K562 (cell line): ENCODE data around the gene EPM2A. TPM values are rescaled to one million over a fixed set of nuclear protein-coding genes. Genes with fewer than 3 reads are reported as not detected.

Source experiments
- ATAC-seq: fragments of 200-7000 bp; cut with Tn5 transposase; 3 replicates; pipeline ENCODE4 v1.9.1; 2020; ENCODE audit warnings: moderate library complexity
- BruUV-seq: library from RNA; stranded (reverse); fragments of 400-500 nt; replicated peaks from 2 replicates; lab custom pipeline; 2021; lab: Mats Ljungman, UMichigan
- CTCF ChIA-PET: fragments of 300-600 bp; formaldehyde crosslinking; extraction: SDS; loops from one replicate; lab custom pipeline; 2021; ENCODE audit warnings: low intra/inter-chr PET ratio; lab: Yijun Ruan, JAX
- POLR2A ChIA-PET: fragments of 300-600, 350-650 bp; sonication (Branson Sonifier 250); formaldehyde crosslinking; extraction: SDS; loops from one replicate; lab custom pipeline; 2021; ENCODE audit warnings: antibody characterized with exemption, inconsistent platforms; lab: Yijun Ruan, JAX
- DNase-seq, 4 experiments: peaks; one replicate each; pipeline versions ENCODE4 v3.0.0 to v3.0.0-alpha.2; 2011 to 2018; ENCODE audit warnings: low spot score in 3 of 4, mixed read lengths in 3 of 4; ENCODE audit errors: extremely low read depth in 1 of 4
- FAIRE-seq: peaks from 2 replicates; lab custom pipeline; 2011; peaks lifted over from hg19 to GRCh38; lab: Jason Lieb, UNC
- H2AFZ ChIP-seq: 2 replicates; pipeline ENCODE4 v1.6.0; 2011; ENCODE audit warnings: low read depth, low read length, control low read depth, inconsistent platforms
- H3K27ac ChIP-seq: fragments of 200-600 bp; 3 replicates; pipeline ENCODE4 v1.8.0; 2011; ENCODE audit warnings: low read depth, mild to moderate bottlenecking, control low read depth, inconsistent platforms, low read length, moderate library complexity, mixed read lengths; ENCODE audit errors: extremely low read depth
- H3K27me3 ChIP-seq, 2 experiments: fragments of 300-600 bp in 1 of 2; 2 replicates in 1 of 2; 3 replicates in 1 of 2; pipeline versions ENCODE4 v1.6.0 to v1.8.0; 2011; ENCODE audit warnings: inconsistent platforms in 2 of 2, low read length in 2 of 2, mild to moderate bottlenecking in 1 of 2, mixed read lengths in 1 of 2, moderate library complexity in 1 of 2; ENCODE audit not compliant: control insufficient read depth in 2 of 2, insufficient read depth in 2 of 2
- H3K36me3 ChIP-seq: fragments of 300-600 bp; 3 replicates; pipeline ENCODE4 v1.8.0; 2011; ENCODE audit warnings: mild to moderate bottlenecking, low read length, inconsistent platforms; ENCODE audit not compliant: control insufficient read depth, insufficient read depth
- H3K4me1 ChIP-seq, 2 experiments: fragments of 200-600 bp in 1 of 2; replicated peaks in 1 of 2; 2 replicates in 1 of 2; 3 replicates in 1 of 2; pipeline versions ENCODE4 v1.5.1 to v1.8.0; 2011; ENCODE audit warnings: inconsistent platforms in 2 of 2, low read length in 2 of 2, mild to moderate bottlenecking in 1 of 2, mixed read lengths in 1 of 2, moderate library complexity in 1 of 2; ENCODE audit not compliant: control insufficient read depth in 2 of 2, insufficient read depth in 2 of 2
- H3K4me2 ChIP-seq: 2 replicates; pipeline ENCODE4 v1.6.1; 2011; ENCODE audit warnings: low read length, control low read depth, inconsistent platforms, mixed read lengths; ENCODE audit not compliant: insufficient read depth
- H3K4me3 ChIP-seq: fragments of 200-600 bp; sonication (generic), shearing (Covaris generic); 2 replicates; pipeline ENCODE4 v1.5.1; 2016; ENCODE audit warnings: control low read depth, inconsistent platforms
- H3K79me2 ChIP-seq: fragments of 200-600 bp; 3 replicates; pipeline ENCODE4 v1.8.0; 2011; ENCODE audit warnings: low read length, inconsistent platforms; ENCODE audit not compliant: control insufficient read depth, insufficient read depth
- H3K9ac ChIP-seq, 2 experiments: 2 replicates each; pipeline versions ENCODE4 v1.6.0 to v1.6.1; 2011; ENCODE audit warnings: low read depth in 2 of 2, low read length in 2 of 2, control low read depth in 1 of 2, inconsistent platforms in 1 of 2, mild to moderate bottlenecking in 1 of 2, mixed read lengths in 1 of 2; ENCODE audit not compliant: insufficient read depth in 1 of 2
- H3K9me1 ChIP-seq: one replicate; pipeline ENCODE4 v1.6.0; 2011; ENCODE audit warnings: inconsistent platforms, mild to moderate bottlenecking, low read length, moderate library complexity; ENCODE audit not compliant: control insufficient read depth, insufficient read depth
- H3K9me3 ChIP-seq: replicated peaks from 2 replicates; pipeline ENCODE4 v1.5.1; 2011; ENCODE audit warnings: low read depth, low read length, inconsistent platforms; ENCODE audit not compliant: control insufficient read depth, insufficient read depth
- H4K20me1 ChIP-seq: replicated peaks from 2 replicates; pipeline ENCODE4 v1.6.1; 2011; ENCODE audit warnings: low read length, inconsistent platforms, mixed read lengths; ENCODE audit not compliant: control insufficient read depth, insufficient read depth
- BRD9 ChIP-seq: fragments of 450-650 bp; IDR thresholded peaks from 2 replicates; pipeline ENCODE4 v1.6.1; 2018; ENCODE audit warnings: low read depth; ENCODE audit not compliant: partially characterized antibody
- GATAD2A ChIP-seq: fragments of 450-650 bp; IDR thresholded peaks from 2 replicates; pipeline ENCODE4 v1.6.1; 2017
- NR4A1 ChIP-seq, 2 experiments: fragments of 250-450 bp in 1 of 2; fragments of 450-650 bp in 1 of 2; sonication (Bioruptor Pico) in 1 of 2; IDR thresholded peaks; 2 replicates each; pipeline versions ENCODE4 v1.4.0 to v1.6.1; 2016 to 2020; ENCODE audit warnings: mild to moderate bottlenecking in 2 of 2, missing compliant biosample characterization in 1 of 2, missing genetic modification characterization in 1 of 2, moderate library complexity in 1 of 2
- PHB2 ChIP-seq: fragments of 450-650 bp; IDR thresholded peaks from 2 replicates; pipeline ENCODE4 v1.6.1; 2017; ENCODE audit warnings: low read depth
- POLR2AphosphoS5 ChIP-seq: IDR thresholded peaks from 2 replicates; pipeline ENCODE4 v1.6.1; 2011; ENCODE audit warnings: mild to moderate bottlenecking, low read depth, low read length, moderate library complexity; ENCODE audit not compliant: control insufficient read depth, insufficient read depth
- RFX5 ChIP-seq: IDR thresholded peaks from 2 replicates; pipeline ENCODE4 v1.6.1; 2011; ENCODE audit warnings: low read depth, mild to moderate bottlenecking, improper control_type of control experiment, low read length
- SREBF2 ChIP-seq: sonication (generic); formaldehyde crosslinking; IDR thresholded peaks from 2 replicates; pipeline ENCODE4 v1.4.0; 2020; ENCODE audit warnings: mild to moderate bottlenecking, missing genetic modification reagents
- TAF1 ChIP-seq: IDR thresholded peaks from 2 replicates; pipeline ENCODE4 v1.6.1; 2011; ENCODE audit warnings: mild to moderate bottlenecking, low read length, moderate library complexity; ENCODE audit not compliant: insufficient read depth, control insufficient read depth, severe bottlenecking; ENCODE audit errors: extremely low read depth
- TAF15 ChIP-seq: fragments of 200-400 bp; formaldehyde crosslinking; IDR thresholded peaks from 2 replicates; pipeline ENCODE4 v1.6.1; 2017; ENCODE audit warnings: mild to moderate bottlenecking, low read depth, low read length, moderate library complexity
- ZBTB8A ChIP-seq: fragments of 450-650 bp; IDR thresholded peaks from 2 replicates; pipeline ENCODE4 v1.6.1; 2018; ENCODE audit warnings: mild to moderate bottlenecking, moderate library complexity; ENCODE audit not compliant: partially characterized antibody
- ZKSCAN3 ChIP-seq: fragments of 250-450 bp; sonication (Bioruptor Pico); IDR thresholded peaks from 2 replicates; pipeline ENCODE4 v1.4.0; 2020
- ZNF146 ChIP-seq: IDR thresholded peaks from one replicate; pipeline ENCODE4 v1.6.1; 2018; ENCODE audit warnings: missing compliant biosample characterization; ENCODE audit not compliant: unreplicated experiment
- ZNF263 ChIP-seq: sonication (generic); formaldehyde crosslinking; IDR thresholded peaks from 2 replicates; pipeline ENCODE4 v1.8.0; 2022; ENCODE audit warnings: mild to moderate bottlenecking, missing genetic modification reagents, borderline replicate concordance
- ZNF41 ChIP-seq: fragments of 250-450 bp; sonication (Bioruptor Pico); conservative IDR thresholded peaks from 2 replicates; pipeline ENCODE4 v1.4.0; 2020; ENCODE audit warnings: mild to moderate bottlenecking
- ZNF583 ChIP-seq: fragments of 250-450 bp; sonication (Bioruptor Pico); IDR thresholded peaks from 2 replicates; pipeline ENCODE4 v1.4.0; 2020
- WGBS: fragments of 100-300 bp; shearing (Covaris generic); methylation state at CpG from one replicate; pipeline ENCODE4 v1.1.6; 2016; ENCODE audit warnings: low coverage, mixed read lengths; ENCODE audit not compliant: insufficient coverage; ENCODE audit errors: missing lambda C conversion rate; 5-methylcytosine and 5-hydroxymethylcytosine counted together
- in situ Hi-C: fragments of 300-500 bp; cut with MboI; formaldehyde crosslinking; loops from 4 replicates; pipeline ENCODE4 v1.15.0; 2018; ENCODE audit warnings: inconsistent platforms, mixed read lengths
- intact Hi-C: fragments of 100-400 bp; cut with micrococcal nuclease; formaldehyde crosslinking; loops from 2 replicates; pipeline ENCODE4 v1.14.2; 2022
- polyA plus RNA-seq, 8 experiments: library from polyadenylated mRNA; depleted of rRNA in 4 of 8; stranded (reverse) in 5 of 8; unstranded in 3 of 8; fragments of >200 nt; fragmentation: Nextera tagmentation in 2 of 8; fragmentation: Illumina TruSeq in 1 of 8; extraction: Ambion mirVana in 2 of 8; extraction: Trizol in 1 of 8; gene quantifications; 2 replicates each; pipeline versions ENCODE4 v1.2.1 to v1.2.3, GENCODE V29; 2011 to 2014; ENCODE audit warnings: inconsistent platforms in 1 of 8, missing spikeins in 1 of 8
- total RNA-seq, 7 experiments: library from RNA; depleted of rRNA in 6 of 7; stranded (reverse); fragments of >200 nt in 6 of 7; fragmentation: Illumina TruSeq in 2 of 7; extraction: Trizol in 2 of 7; gene quantifications; 2 replicates each; pipeline versions ENCODE4 v1.2.1 to v1.2.3, GENCODE V29; 2011 to 2021; ENCODE audit warnings: low replicate concordance in 1 of 7
- TF ChIP-seq, protein P1 (sequence below): IDR thresholded peaks from 3 replicates; pipeline ENCODE4 v1.6.1; 2011; ENCODE audit warnings: borderline replicate concordance, mild to moderate bottlenecking; ENCODE audit not compliant: insufficient read length, insufficient read depth

Gene EPM2A
- total and polyA plus RNA-seq, 9 of the 15 experiments (the other 6 are each of a cell fraction or from before 2014, with no cell fraction given), result 0.35 to 5.3 (median 2.5) TPM

DNA sequence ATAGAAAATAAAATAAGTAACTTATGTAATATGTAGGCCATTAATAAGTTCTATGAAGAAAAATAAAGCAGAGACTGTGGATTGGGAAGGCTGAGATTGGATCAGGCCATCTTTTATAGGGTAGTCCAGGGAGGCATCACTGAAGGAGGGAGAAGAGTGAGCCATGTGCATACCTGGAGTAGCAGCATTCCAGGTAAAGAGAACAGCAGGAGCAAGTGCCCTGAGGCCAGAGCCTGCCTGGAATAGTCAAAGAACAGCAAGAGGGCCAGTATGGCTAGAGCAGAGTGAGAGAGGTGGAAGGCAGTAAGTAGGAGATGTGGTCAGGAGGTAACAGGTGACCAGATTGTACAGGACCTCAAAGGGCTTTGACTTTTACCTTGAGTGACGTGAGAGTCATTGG, 112.1 kb downstream of the EPM2A start:
- Histone ChIP-seq H3K9ac (no peak overlapping the region), H3K9me1 (no peaks in the 10 kb centered on the region), H3K4me3 (no peak overlapping the region), H3K27me3 (peaks cover 0 to 4% of the 10 kb centered on the region in 2 experiments; a peak in 1 of 5 replicates), H3K9me3 (no peaks in the 10 kb centered on the region), H2AFZ (no peak overlapping the region), H4K20me1 (no peaks in the 10 kb centered on the region), H3K36me3 (no peaks in the 10 kb centered on the region), H3K27ac (no peak overlapping the region), H3K79me2 (no peaks in the 10 kb centered on the region), H3K4me1 (no peaks in the 10 kb centered on the region), H3K4me2 (no peak overlapping the region)
- ATAC-seq, result no peak
- ChIA-PET CTCF (no interaction called here), POLR2A (no interaction called here)
- TF ChIP-seq ZNF583 (CRISPR knock-in tag), result no peak
- no peak for TF ChIP-seq NR4A1 (CRISPR knock-in tag; IDR thresholded peaks at IDR 0.05)
- no peak for TF ChIP-seq NR4A1 (tag; IDR thresholded peaks at IDR 0.05)
- TF ChIP-seq ZKSCAN3 (CRISPR knock-in tag), result no peak
- TF ChIP-seq GATAD2A, result no peak
- TF ChIP-seq PHB2, result no peak
- TF ChIP-seq SREBF2, result no peak
- no peak for TF ChIP-seq ZNF263 (CRISPR knock-in tag)
- BruUV-seq, result no TSS peak
- 0% methylated on average over 1 of the region's 1 CpG for WGBS
- in situ Hi-C loops, result no loop called here
- FAIRE-seq, result no peak
- DNase-seq, result no peak
- intact Hi-C loops, result no loop called here

DNA sequence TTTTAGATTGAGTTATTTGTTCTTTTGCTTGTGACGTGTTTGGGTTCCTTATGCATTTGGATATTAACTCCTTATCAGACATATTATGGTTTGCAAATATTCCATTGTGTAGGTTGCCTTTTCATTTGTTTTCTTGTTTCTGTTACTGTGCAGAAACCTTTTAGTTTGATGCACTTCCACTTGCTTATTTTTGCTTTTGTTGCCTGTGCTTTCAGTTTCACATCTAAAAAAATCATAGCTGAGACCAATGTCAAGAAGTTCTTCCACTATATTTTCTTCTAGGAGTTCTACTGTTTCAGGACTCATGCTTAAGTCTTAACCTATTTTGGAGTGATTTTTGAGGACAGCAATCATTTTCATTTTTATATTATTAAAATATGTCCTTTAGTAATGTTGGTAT, 113.5 kb downstream of the EPM2A start:
- H3K4me3 ChIP-seq, result no peak overlapping the region
- in situ Hi-C loops (no loop called here), intact Hi-C loops (no loop called here)
- no peaks in the 10 kb centered on the region for H3K9me3 ChIP-seq
- H2AFZ ChIP-seq, result no peak overlapping the region
- CTCF ChIA-PET, result no interaction called here
- no peaks in the 10 kb centered on the region for H3K4me1 ChIP-seq
- H3K27ac ChIP-seq, result no peak overlapping the region
- ATAC-seq (no peak), DNase-seq (no peak), FAIRE-seq (no peak)
- WGBS, result 0% methylated on average over 1 of the region's 1 CpG
- H3K36me3 ChIP-seq, result no peaks in the 10 kb centered on the region
- TF ChIP-seq RFX5 (no peak), ZNF41 (CRISPR knock-in tag) (no peak), POLR2AphosphoS5 (no peak), TAF1 (no peak), ZBTB8A (no peak), ZNF146 (CRISPR knock-in tag) (no peak), TAF15 (no peak), BRD9 (no peak)
- TF ChIP-seq, protein P1, sequence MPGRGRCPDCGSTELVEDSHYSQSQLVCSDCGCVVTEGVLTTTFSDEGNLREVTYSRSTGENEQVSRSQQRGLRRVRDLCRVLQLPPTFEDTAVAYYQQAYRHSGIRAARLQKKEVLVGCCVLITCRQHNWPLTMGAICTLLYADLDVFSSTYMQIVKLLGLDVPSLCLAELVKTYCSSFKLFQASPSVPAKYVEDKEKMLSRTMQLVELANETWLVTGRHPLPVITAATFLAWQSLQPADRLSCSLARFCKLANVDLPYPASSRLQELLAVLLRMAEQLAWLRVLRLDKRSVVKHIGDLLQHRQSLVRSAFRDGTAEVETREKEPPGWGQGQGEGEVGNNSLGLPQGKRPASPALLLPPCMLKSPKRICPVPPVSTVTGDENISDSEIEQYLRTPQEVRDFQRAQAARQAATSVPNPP, result no peak
- no TSS peak for BruUV-seq
- H3K9me1 ChIP-seq, result no peaks in the 10 kb centered on the region
- H3K9ac ChIP-seq, result no peak overlapping the region
- POLR2A ChIA-PET, result no interaction called here
- H3K79me2 ChIP-seq, result no peaks in the 10 kb centered on the region
- H3K4me2 ChIP-seq, result no peak overlapping the region
- H4K20me1 ChIP-seq, result no peaks in the 10 kb centered on the region
- no peaks in the 10 kb centered on the region for H3K27me3 ChIP-seq
